Forelimb muscle (tissue), 1 donor: ENCODE data around the gene MEDAG. TPM values are rescaled to one million over a fixed set of nuclear protein-coding genes. Genes with fewer than 3 reads are reported as not detected.
"Not testable (repeated sequence)": the region's sequence is repeated elsewhere in the genome, so short reads cannot be mapped to it uniquely, and the experiment has no call there.

ENCODE experiments used
- DNase-seq: peaks from one replicate; pipeline ENCODE4 v3.0.0-alpha.2; 2013; ENCODE audit warnings: low read depth
- polyA plus RNA-seq: library from polyadenylated mRNA; unstranded; fragments of 120-200 nt; gene quantifications from one replicate; pipeline ENCODE4 v1.2.1, GENCODE V29; 2013; ENCODE audit not compliant: insufficient read length

The MEDAG gene
- polyA plus RNA-seq, 1 donor = 8.4 TPM

- DNase-seq = no peak
Measured at GRCh38 chr13:30907121-30907861, 1.2 kb downstream of the MEDAG start.

GRCh38 chr13:30908416-30908980, 2.4 kb downstream of the MEDAG start:
- DNase-seq = no peak

- no peak for DNase-seq
Measured at GRCh38 chr13:30910676-30911075, 4.6 kb downstream of the MEDAG start.

GRCh38 chr13:30915691-30916541, 9.8 kb downstream of the MEDAG start:
- no peak for DNase-seq

GRCh38 chr13:30916991-30917390, 10.9 kb downstream of the MEDAG start:
- no peak for DNase-seq

- no peak for DNase-seq
Measured at GRCh38 chr13:30918662-30919405, 12.8 kb downstream of the MEDAG start.

- no peak for DNase-seq
Measured at GRCh38 chr13:30920162-30920909, 14.3 kb downstream of the MEDAG start.

- DNase-seq = no peak
Measured at GRCh38 chr13:30923418-30923817, 17.3 kb downstream of the MEDAG start.

- DNase-seq = no peak
Measured at GRCh38 chr13:30924721-30925120, 18.6 kb downstream of the MEDAG start.

- no peak for DNase-seq
Measured at GRCh38 chr13:30925429-30925828, 19.4 kb downstream of the MEDAG start.

GRCh38 chr13:30926781-30927180, 20.7 kb downstream of the MEDAG start:
- no peak for DNase-seq

- DNase-seq = not testable (repeated sequence)
Measured at GRCh38 chr13:30927188-30927587, 21.1 kb downstream of the MEDAG start.

- no peak for DNase-seq
Measured at GRCh38 chr13:30927595-30927994, 21.5 kb downstream of the MEDAG start.

GRCh38 chr13:30928978-30929377, 22.9 kb downstream of the MEDAG start:
- no peak for DNase-seq

- peak; percentile 22 for DNase-seq
Measured at GRCh38 chr13:30932481-30933353, 26.6 kb downstream of the MEDAG start, which contains the start of gene TEX26. TSS of gene TEX26 (plus strand) at chr13:30932656. CDS start at chr13:30932716, 60 bp downstream.

- DNase-seq = no peak
Measured at GRCh38 chr13:30933354-30933670, 27.2 kb downstream of the MEDAG start.

GRCh38 chr13:30934381-30934780, 28.3 kb downstream of the MEDAG start:
- no peak for DNase-seq

GRCh38 chr13:30934803-30935202, 28.7 kb downstream of the MEDAG start:
- no peak for DNase-seq

- no peak for DNase-seq
Measured at GRCh38 chr13:30936971-30937370, 30.9 kb downstream of the MEDAG start.

- no peak for DNase-seq
Measured at GRCh38 chr13:30943881-30944280, 37.8 kb downstream of the MEDAG start.
